Kidney epithelial cell (primary cell): ENCODE results near the gene TMEM182. TPM values are rescaled to one million over a fixed set of nuclear protein-coding genes. Genes with fewer than 3 reads are reported as not detected.

Experiments used
- DNase-seq: peaks from one replicate; pipeline ENCODE4 v3.0.0-alpha.2; 2010; ENCODE audit warnings: low read depth
- H3K27me3 ChIP-seq: 2 replicates; pipeline ENCODE4 v1.6.0; 2011; ENCODE audit warnings: low read length; ENCODE audit not compliant: control insufficient read depth, insufficient read depth
- H3K36me3 ChIP-seq: 2 replicates; pipeline ENCODE4 v1.5.1; 2011; ENCODE audit warnings: low read length; ENCODE audit not compliant: control insufficient read depth, insufficient read depth
- H3K4me3 ChIP-seq: 2 replicates; pipeline ENCODE4 v1.5.1; 2011; ENCODE audit warnings: low read depth, mild to moderate bottlenecking, control low read depth, low read length
- CTCF ChIP-seq: IDR thresholded peaks from 2 replicates; pipeline ENCODE4 v1.5.1; 2011; ENCODE audit warnings: mild to moderate bottlenecking, moderate library complexity, low read length, control low read depth, inconsistent platforms; ENCODE audit not compliant: insufficient read depth, poor library complexity, severe bottlenecking
- total RNA-seq: library from RNA; depleted of rRNA; stranded (reverse); fragments of >200 nt; gene quantifications from 2 replicates; pipeline ENCODE4 v1.2.3, GENCODE V29; 2015

TMEM182 gene
- total RNA-seq, 1 donor from 2014 or later = 5.9 TPM

GRCh38 chr2:102770506-102770905 is 8.7 kb downstream of the TMEM182 start:
- no peak overlapping the region for H3K4me3 ChIP-seq
- H3K36me3 ChIP-seq = no peaks in the 10 kb centered on the region
- peak; percentile 34 for DNase-seq
- TF ChIP-seq CTCF = no peak
- no peaks in the 10 kb centered on the region for H3K27me3 ChIP-seq

- Histone ChIP-seq H3K4me3 (no peak overlapping the region), H3K36me3 (no peaks in the 10 kb centered on the region), H3K27me3 (no peaks in the 10 kb centered on the region)
- no peak for DNase-seq
- no peak for TF ChIP-seq CTCF
These were observed 9.3 kb downstream of the TMEM182 start for GRCh38 chr2:102771114-102771513.

GRCh38 chr2:102772659-102773058 is 10.8 kb downstream of the TMEM182 start:
- DNase-seq = no peak
- Histone ChIP-seq H3K4me3 (no peak overlapping the region), H3K27me3 (no peaks in the 10 kb centered on the region), H3K36me3 (no peaks in the 10 kb centered on the region)
- no peak for TF ChIP-seq CTCF

- no peak for DNase-seq
- Histone ChIP-seq H3K27me3 (no peaks in the 10 kb centered on the region), H3K4me3 (no peak overlapping the region), H3K36me3 (no peaks in the 10 kb centered on the region)
- no peak for TF ChIP-seq CTCF
These were observed 11.4 kb downstream of the TMEM182 start for GRCh38 chr2:102773149-102773705.

- TF ChIP-seq CTCF = no peak
- H3K27me3 ChIP-seq = no peaks in the 10 kb centered on the region
- H3K36me3 ChIP-seq = no peaks in the 10 kb centered on the region
- DNase-seq = no peak
- no peak overlapping the region for H3K4me3 ChIP-seq
These were observed 16.4 kb downstream of the TMEM182 start for GRCh38 chr2:102778260-102778659.

GRCh38 chr2:102780467-102780866 is 18.6 kb downstream of the TMEM182 start:
- no peak for DNase-seq
- H3K4me3 ChIP-seq = no peak overlapping the region
- H3K36me3 ChIP-seq = no peaks in the 10 kb centered on the region
- H3K27me3 ChIP-seq = no peaks in the 10 kb centered on the region
- no peak for TF ChIP-seq CTCF
